Testis (tissue), 3 donors: ENCODE data around the gene OGFRL1. TPM values are rescaled to one million over a fixed set of nuclear protein-coding genes. Genes with fewer than 3 reads are reported as not detected.
A peak's percentile ranks its signal among the peaks of the same experiment; 100 is the strongest.

ENCODE experiments used
- DNase-seq: peaks from one replicate; pipeline ENCODE4 v3.0.0-alpha.2; 2019
- H3K27ac ChIP-seq, 2 donors: fragments of 200-600 bp; sonication (generic); one replicate each; pipeline ENCODE4 v1.5.1; 2019
- H3K27me3 ChIP-seq: fragments of 200-600 bp; sonication (generic); one replicate; pipeline ENCODE4 v1.5.1; 2019
- H3K36me3 ChIP-seq: fragments of 200-600 bp; sonication (generic); one replicate; pipeline ENCODE4 v1.5.1; 2017; ENCODE audit warnings: low read depth; ENCODE audit errors: missing control alignments
- H3K4me1 ChIP-seq: fragments of 200-600 bp; sonication (generic); one replicate; pipeline ENCODE4 v1.5.1; 2019
- H3K4me3 ChIP-seq, 2 donors: fragments of 200-600 bp; sonication (generic); one replicate each; pipeline ENCODE4 v1.5.1; 2017 to 2019
- H3K9me3 ChIP-seq: fragments of 200-600 bp; sonication (generic); one replicate; pipeline ENCODE4 v1.5.1; 2017
- POLR2A ChIP-seq: fragments of 450-650 bp; IDR thresholded peaks from one replicate; pipeline ENCODE4 v1.6.1; 2017; ENCODE audit warnings: antibody characterized with exemption, mild to moderate bottlenecking, moderate library complexity
- WGBS, 2 donors: methylation state at CpG; one replicate each; pipeline ENCODE4 v1.1.5; 2018; 5-methylcytosine and 5-hydroxymethylcytosine counted together
- intact Hi-C: fragments of 100-400 bp; cut with DNase I; formaldehyde crosslinking; loops from one replicate; pipeline ENCODE4 v1.15.1; 2023; ENCODE audit warnings: low total_unique reads
- polyA plus RNA-seq: library from polyadenylated mRNA; stranded (reverse); fragments of 350-450 nt; fragmentation: Illumina TruSeq; extraction: RNeasy Lipid Tissue Mini Kit (QIAGEN cat#74804); gene quantifications from one replicate; pipeline ENCODE4 v1.2.3, GENCODE V29; 2014; ENCODE audit warnings: low read depth, low replicate concordance; ENCODE audit not compliant: insufficient read depth
- total RNA-seq, 2 donors: library from RNA; depleted of rRNA; stranded (reverse); fragments of >200 nt; gene quantifications; one replicate each; pipeline ENCODE4 v1.2.3, GENCODE V29; 2016
- TF ChIP-seq, protein P1 (sequence below), 3 experiments: fragments of 450-650 bp in 2 of 3; fragments of 200-600 bp in 1 of 3; sonication (generic) in 1 of 3; IDR thresholded peaks; one replicate each; pipeline ENCODE4 v1.5.1; 2016 to 2019; ENCODE audit warnings: antibody characterized with exemption in 3 of 3, mild to moderate bottlenecking in 2 of 3, moderate library complexity in 1 of 3

Gene OGFRL1
- total and polyA plus RNA-seq, 3 donors from 2014 or later = 5.0 to 8.2 (median 7.9) TPM

DNA sequence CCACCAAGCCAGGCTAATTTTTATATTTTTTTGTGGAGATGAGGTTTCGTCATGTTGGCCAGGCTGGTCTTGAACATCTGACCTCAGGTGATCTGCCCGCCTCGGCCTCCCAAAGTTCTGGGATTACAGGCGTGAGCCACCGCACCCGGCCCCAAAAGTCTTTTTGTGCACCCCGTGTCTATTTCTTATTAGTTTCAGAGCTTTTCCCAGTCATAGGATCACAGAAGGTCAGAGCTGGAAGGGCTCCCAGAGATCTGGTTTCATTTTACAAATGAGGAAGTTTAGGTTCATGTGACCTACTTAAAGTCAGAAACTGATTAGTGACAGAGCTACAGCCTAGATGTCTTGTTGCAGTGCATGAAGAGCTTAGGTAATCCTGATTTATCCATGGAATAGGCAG is 1.6 kb upstream of the OGFRL1 start:
- Histone ChIP-seq H3K27me3 (no peaks in the 10 kb centered on the region), H3K4me1 (peaks cover 7% of the 10 kb centered on the region), H3K27ac (peak overlapping the region in 1 of 2 donors; percentile 92), H3K9me3 (no peaks in the 10 kb centered on the region), H3K4me3 (no peak overlapping the region), H3K36me3 (no peaks in the 10 kb centered on the region)
- no peak for TF ChIP-seq POLR2A
- TF ChIP-seq, protein P1, sequence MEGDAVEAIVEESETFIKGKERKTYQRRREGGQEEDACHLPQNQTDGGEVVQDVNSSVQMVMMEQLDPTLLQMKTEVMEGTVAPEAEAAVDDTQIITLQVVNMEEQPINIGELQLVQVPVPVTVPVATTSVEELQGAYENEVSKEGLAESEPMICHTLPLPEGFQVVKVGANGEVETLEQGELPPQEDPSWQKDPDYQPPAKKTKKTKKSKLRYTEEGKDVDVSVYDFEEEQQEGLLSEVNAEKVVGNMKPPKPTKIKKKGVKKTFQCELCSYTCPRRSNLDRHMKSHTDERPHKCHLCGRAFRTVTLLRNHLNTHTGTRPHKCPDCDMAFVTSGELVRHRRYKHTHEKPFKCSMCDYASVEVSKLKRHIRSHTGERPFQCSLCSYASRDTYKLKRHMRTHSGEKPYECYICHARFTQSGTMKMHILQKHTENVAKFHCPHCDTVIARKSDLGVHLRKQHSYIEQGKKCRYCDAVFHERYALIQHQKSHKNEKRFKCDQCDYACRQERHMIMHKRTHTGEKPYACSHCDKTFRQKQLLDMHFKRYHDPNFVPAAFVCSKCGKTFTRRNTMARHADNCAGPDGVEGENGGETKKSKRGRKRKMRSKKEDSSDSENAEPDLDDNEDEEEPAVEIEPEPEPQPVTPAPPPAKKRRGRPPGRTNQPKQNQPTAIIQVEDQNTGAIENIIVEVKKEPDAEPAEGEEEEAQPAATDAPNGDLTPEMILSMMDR (IDR thresholded peaks at IDR 0.05) = no peak
- WGBS, 2 donors = 33 to 44% methylated on average over 7 of the region's 7 CpGs
- intact Hi-C loops = no loop called here
- peak; percentile 64 for DNase-seq

DNA sequence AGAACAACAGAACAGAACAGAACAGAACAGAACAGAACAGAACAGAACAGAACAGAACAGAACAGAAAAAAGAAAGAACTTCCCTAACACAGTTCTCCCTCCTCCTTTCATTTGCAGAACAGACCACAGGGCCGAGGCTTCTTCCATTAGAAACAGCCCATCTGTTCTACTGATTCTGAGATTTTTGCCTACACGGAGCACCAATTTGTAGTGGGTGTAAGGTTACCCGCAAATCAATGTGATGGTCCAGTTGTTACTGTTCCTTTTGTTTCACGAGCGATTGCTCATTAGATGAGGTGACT is 734 bp upstream of the OGFRL1 start:
- peaks cover 7% of the 10 kb centered on the region for H3K4me1 ChIP-seq
- intact Hi-C loops = no loop called here
- no peak for DNase-seq

DNA sequence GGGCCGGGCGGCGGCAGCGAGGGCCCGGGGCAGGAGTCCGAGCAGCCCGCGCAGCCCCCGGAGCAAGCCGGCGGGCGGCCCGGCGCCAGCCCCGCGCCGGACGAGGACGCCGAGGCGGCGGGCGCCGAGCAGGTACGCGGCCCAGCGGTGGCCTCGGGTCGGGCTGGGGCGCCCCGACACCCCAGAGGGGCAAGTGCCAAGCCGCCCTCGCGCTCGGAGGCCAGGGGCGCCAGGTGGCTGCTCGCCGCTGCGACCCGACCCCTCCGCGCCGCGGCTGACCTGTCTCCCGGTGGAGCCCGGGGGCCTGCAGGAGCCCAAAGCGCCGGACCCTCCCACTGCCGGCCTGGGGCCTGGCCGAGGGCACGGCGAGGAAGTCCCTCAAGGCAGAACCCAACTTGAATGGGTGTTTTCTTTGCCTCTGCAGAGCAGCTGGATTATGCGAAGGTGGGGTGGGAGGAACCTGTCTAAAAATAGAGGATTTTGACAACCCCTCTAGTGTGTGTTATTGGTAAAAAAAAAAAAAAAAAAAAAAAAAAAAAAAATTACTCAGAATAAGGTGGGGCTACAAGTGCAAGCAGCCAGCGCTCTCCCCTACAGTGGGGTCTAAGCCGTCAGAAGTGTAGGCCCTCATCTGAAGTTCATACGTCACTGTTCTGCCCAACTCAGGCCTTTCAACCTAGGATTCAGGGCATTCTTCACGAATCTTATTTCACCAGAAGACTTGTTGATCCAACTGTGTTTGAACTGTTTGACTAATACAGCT is 609 bp downstream of the OGFRL1 start:
- H3K4me1 ChIP-seq = peaks cover 7% of the 10 kb centered on the region
- TF ChIP-seq, protein P1 (IDR thresholded peaks at IDR 0.05) = no peak
- no peak for TF ChIP-seq POLR2A
- no peaks in the 10 kb centered on the region for H3K27me3 ChIP-seq
- 6 to 10% methylated on average over 5 to 17 of the region's 57 CpGs for WGBS, 2 donors
- intact Hi-C loops = no loop called here
- peak overlapping the region; percentile 31 to 92 for H3K27ac ChIP-seq
- H3K36me3 ChIP-seq = no peaks in the 10 kb centered on the region
- peak; percentile 43 for DNase-seq
- H3K9me3 ChIP-seq = no peaks in the 10 kb centered on the region
- H3K4me3 ChIP-seq = peak overlapping the region; percentile 77 to 78

More for the DNA sequence above, 734 bp upstream of the OGFRL1 start:
- Histone ChIP-seq H3K36me3 (no peaks in the 10 kb centered on the region), H3K27me3 (no peaks in the 10 kb centered on the region), H3K27ac (peak overlapping the region; percentile 92 to 93), H3K9me3 (no peaks in the 10 kb centered on the region), H3K4me3 (peak overlapping the region; percentile 77 to 78)
- TF ChIP-seq, protein P1 (IDR thresholded peaks at IDR 0.05) = no peak
- TF ChIP-seq POLR2A = no peak
- 3 to 6% methylated on average over 5 of the region's 5 CpGs for WGBS, 2 donors

DNA sequence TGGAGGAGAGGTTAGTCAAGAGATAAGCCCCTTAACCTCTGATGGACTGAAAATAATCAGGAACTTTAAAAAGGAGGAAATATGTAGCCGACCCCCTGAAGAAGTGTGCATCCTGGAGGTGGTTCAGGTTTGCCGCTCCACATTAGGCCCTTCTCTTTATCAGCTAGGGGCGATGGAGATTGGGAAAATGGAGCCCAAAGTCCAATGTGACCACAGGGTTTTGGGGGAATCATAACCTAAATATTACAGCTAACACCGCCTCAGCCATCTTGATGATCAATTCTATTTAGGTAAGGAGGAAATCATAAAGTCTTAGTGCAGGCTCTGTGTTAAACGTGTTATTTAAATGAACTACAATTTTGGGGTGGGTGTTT is 1.2 kb downstream of the OGFRL1 start:
- H3K4me3 ChIP-seq = peak overlapping the region in 1 of 2 donors; percentile 78
- peak overlapping the region in 1 of 2 donors; percentile 92 for H3K27ac ChIP-seq
- no peaks in the 10 kb centered on the region for H3K27me3 ChIP-seq
- H3K9me3 ChIP-seq = no peaks in the 10 kb centered on the region
- H3K4me1 ChIP-seq = peaks cover 4% of the 10 kb centered on the region
- H3K36me3 ChIP-seq = no peaks in the 10 kb centered on the region
- DNase-seq = no peak
- intact Hi-C loops = no loop called here
- no peak for TF ChIP-seq POLR2A
- TF ChIP-seq, protein P1 (IDR thresholded peaks at IDR 0.05) = no peak
- WGBS, 2 donors = 46 to 66% methylated on average over 5 of the region's 5 CpGs

DNA sequence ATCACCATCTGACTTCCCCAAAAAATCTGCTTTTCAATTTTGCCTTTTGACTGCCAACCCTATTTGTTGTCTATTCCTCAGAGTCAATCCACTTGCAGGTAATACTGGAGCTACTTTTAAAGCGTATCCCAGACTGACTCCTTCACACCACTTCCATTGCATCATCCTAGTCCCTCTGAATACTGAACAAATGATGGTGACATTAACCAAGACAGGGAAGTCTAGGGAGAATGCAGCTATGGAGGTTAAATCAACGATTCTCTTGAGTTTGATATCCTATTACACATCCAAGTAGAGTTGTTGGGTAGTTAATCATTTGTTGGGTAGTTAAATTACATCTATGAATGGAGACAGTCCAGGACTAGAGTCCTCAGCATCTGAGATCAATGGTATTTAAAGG is 2.0 kb downstream of the OGFRL1 start:
- TF ChIP-seq POLR2A = no peak
- TF ChIP-seq, protein P1 (IDR thresholded peaks at IDR 0.05) = no peak
- H3K27me3 ChIP-seq = no peaks in the 10 kb centered on the region
- intact Hi-C loops = no loop called here
- no peaks in the 10 kb centered on the region for H3K9me3 ChIP-seq
- H3K27ac ChIP-seq = no peak overlapping the region
- H3K4me1 ChIP-seq = no peaks in the 10 kb centered on the region
- DNase-seq = no peak
- 72 to 75% methylated on average over 2 of the region's 2 CpGs for WGBS, 2 donors
- no peaks in the 10 kb centered on the region for H3K36me3 ChIP-seq
- H3K4me3 ChIP-seq = no peak overlapping the region
